GM19238 (cell line): ENCODE measurements around the gene SSX4B.
"Not testable (repeated sequence)": the region's sequence is repeated elsewhere in the genome, so short reads cannot be mapped to it uniquely, and the experiment has no call there.

Source experiments
- DNase-seq: peaks from one replicate; pipeline ENCODE4 v3.0.0; 2011; ENCODE audit warnings: low spot score; ENCODE audit not compliant: insufficient read length

SSX4B gene, protein sequence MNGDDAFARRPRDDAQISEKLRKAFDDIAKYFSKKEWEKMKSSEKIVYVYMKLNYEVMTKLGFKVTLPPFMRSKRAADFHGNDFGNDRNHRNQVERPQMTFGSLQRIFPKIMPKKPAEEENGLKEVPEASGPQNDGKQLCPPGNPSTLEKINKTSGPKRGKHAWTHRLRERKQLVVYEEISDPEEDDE

DNA sequence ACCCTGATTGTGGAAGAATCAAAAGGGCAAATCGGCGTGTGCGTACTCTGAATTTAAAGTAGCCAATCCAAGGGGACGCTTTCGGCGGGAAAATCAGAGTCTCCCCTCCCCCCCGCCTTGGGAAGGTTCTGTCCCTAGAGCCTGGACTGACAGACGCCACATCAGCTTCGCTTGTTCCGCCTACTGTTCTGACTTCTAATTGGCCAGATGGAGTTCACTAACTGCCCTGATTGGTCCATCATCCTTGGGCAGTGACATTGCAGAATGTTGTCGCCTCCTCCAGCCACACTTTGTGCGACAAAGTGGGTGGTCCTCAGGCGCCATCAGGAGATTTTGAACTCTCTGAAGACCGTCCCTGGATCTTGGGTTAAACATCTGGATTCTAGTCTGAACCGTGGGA, at the start of gene SSX4B:
Gene SSX4B (minus strand): TSS at position 101 of the 400 bp plus-strand sequence. CDS start 588 bp downstream, outside the sequence.
- not testable (repeated sequence) for DNase-seq

DNA sequence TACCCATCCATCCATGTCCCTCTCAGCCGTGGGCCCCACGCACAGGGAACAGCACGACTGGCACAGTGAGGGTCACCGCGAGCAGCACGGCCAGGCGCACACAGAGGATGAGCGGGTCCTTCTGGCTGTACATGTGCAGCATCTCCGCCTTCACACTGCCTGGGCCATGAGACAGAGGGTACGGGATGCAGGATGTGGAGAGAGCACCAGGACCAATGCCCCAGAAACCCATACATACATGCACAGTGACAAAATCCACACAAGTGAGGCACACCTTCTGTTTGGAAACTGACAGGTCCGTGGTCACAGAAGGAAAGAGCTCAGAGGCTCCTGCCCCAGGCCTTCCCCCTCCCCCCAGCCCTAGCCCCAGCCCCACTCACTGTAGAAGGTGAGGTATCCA, 48.8 kb upstream of the SSX4B start:
- no peak for DNase-seq

DNA sequence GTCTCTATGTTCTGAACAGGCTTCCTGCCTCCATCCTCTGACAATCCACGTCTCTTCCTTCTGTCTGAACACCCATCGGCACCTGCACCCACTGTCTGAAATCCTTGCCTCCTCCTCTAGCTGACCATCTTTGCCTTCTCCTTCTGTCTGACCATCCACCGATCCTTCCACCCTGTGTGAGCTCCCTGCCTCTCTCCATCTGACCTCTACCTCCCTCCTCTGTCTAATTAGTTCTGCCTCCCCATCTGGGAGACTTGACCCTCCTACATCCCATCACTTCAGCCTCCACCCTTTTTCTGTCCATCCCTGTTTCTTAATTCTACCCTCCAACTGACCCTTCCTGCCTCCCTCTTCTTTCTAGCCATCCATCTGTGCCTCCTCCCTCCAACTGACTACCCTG, 48.3 kb upstream of the SSX4B start:
- no peak for DNase-seq

DNA sequence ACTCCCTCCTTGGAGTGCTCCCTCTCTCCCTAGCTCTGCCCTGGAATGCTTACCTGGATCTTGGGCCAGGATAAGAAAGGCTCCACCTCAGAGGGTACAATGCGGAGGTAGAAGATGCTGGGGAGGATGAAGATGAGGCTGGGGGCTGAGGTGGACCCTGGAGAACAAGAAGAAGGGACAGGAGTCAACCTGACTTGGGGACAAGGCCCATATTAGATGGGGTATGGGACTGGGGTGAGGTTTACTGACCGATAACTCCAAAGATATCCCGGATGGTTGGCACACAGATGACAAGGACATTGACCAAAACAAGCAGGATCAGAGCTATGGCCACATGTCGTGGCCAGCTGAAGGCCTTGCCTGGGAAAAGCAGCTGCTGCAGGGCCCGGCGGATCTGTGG, 47.7 kb upstream of the SSX4B start:
- DNase-seq = no peak

DNA sequence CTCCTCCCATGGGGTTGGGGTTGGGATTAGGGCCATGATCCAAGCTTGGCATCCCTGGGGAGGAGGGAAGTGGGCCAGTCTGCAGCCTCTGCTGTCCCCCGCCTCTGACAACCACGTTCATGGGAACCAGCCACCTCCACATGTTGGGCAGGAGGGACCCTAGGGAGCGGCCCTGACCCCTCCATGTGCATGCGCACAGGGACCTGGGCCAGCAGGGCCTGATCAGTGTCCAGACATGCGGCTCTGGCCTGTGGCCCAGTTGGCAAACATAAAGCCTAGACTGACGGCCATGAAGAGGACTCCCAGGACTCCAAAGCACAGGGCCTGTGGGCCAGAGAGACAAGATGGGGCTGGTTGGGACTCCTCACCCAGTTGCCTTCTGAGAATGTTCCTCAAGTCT, 47.0 kb upstream of the SSX4B start:
- DNase-seq = no peak

DNA sequence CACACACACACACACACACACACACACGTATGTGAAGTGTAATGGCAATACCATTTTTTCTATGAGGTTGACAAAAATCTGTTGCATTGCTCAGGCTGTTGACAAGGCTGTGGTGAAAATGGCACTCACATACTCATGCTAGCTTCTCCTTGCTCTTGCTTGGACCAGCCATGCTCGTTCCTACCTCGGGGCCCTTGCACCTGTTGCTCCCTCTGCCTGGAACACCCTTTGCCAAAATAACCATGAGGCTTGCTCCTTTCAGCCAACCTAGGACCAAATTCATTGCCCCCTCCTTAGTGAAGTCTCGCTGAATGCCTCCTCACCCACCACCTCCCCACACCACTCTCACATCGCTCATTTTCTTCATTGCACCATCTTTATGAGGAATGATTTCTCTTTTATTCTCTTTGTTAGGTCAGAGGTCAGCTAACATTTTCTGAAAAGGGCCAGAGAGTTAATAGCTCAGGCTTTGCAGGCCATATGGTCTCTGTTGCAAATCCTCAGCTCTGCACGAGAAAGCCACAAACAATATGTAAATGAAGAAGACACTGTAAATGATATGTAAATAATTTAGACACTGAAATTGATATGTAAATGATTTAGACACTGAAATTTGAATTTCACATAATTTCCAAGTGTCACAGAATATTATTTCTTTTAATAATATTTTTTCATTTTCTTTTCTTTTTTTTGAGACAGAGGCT, 45.0 kb upstream of the SSX4B start:
- no peak for DNase-seq

DNA sequence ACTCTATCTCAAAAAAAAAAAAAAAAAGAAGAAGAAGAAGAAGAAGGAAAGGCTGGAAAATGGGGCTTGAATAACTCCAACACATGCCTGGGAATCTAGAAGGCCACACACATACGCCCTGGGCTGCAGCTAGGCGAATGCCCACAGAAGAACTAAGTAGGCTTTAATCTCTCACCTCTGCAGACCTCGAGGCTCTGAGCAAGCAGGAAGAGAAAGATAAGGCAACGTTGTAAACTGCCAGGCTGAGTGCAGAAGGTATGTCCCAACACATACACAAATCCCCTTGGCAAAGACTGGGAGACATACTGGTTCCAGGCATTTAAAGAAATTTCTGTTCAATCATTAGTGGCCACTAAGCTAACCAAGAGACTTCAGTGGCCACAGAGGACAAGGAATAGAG, 39.9 kb upstream of the SSX4B start:
- DNase-seq = no peak

DNA sequence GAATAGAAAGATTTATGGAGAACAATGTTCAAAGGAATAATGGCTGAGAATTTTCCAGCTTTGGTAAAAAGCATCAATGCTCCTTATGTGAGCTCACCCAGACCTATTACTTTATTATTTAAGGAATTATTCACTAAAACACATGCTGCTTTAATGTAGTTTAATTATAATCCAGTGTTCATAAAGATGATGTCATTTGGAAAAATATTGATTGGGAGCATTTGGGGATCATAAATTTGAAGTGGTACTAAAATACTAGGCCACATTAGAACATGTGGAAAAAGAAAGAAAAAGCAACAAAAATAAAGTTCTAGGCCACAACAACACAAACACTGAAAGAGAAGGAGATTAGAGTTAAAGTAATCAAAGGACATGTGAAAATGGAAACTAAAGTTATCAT, 38.3 kb upstream of the SSX4B start:
- no peak for DNase-seq

DNA sequence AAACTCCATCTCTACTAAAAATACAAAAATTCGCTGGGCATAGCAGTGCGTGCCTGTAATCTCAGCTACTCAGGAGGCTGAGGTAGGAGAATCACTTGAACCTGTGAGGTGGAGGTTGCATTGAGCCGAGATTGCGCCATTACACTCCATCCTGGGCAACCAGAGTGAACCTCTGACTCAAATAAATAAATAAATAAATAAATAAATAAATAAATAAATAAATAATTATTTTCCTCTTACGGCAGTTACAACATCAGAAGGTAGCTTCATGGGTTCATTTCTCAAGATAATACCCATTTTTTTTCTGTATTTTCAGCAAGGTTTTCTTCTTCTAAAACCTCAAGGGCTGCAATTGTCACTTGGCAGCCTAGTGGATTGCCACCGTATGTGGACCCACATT, 35.4 kb upstream of the SSX4B start:
- not testable (repeated sequence) for DNase-seq

DNA sequence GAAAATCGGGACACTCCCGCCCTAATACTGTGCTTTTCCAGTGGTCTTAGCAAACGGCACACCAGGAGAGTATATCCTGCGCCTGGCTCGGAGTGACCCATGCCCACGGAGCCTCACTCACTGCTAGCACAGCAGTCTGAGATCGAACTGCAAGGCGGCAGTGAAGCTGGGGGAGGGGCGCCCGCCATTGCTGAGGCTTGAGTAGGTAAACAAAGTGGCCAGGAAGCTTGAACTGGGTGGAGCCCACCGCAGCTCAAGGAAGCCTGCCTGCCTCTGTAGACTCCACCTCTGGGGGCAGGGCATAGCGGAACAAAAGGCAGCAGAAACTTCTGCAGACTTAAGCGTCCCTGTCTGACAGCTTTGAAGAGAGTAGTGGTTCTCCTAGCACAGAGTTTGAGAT, 22.0 kb upstream of the SSX4B start:
- not testable (repeated sequence) for DNase-seq

DNA sequence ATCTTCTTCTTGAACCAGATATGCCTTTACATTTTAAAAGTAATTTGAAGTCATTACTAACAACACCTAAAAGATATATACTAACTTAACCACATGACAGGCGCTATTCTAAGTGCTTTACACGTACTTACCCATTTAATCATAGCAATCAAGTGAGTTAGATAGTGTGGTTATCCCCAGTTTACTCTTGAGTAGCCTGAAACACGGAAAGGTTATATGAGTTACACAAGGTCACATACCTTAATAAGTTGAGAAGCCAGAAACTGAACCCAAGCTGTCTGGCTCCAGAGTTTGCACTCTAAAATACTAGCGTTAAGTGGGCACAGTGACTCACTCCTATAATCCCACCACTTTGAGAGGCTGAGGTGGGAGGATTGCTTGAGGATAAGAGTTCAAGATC, 18.4 kb upstream of the SSX4B start:
- DNase-seq = not testable (repeated sequence)

DNA sequence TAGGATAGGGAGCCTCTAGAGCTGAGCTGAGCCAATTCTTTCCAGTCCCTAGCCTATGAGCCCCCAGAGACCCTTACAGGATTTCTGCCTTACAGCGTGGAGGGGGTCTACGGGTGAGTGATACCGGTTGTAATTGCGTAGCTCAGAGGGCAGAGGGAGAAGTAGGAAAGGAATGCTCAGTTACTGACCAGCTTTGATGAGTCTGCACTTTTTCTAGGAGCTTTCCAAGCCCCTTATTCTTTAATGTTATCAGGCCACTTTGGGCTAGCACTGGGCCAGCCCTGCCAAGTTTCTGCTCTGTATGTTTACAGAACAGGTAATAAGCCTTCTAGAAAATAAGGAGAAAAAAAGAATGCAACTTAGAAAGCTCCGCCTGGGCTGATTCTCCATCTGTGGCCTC, 17.8 kb upstream of the SSX4B start:
- DNase-seq = not testable (repeated sequence)

DNA sequence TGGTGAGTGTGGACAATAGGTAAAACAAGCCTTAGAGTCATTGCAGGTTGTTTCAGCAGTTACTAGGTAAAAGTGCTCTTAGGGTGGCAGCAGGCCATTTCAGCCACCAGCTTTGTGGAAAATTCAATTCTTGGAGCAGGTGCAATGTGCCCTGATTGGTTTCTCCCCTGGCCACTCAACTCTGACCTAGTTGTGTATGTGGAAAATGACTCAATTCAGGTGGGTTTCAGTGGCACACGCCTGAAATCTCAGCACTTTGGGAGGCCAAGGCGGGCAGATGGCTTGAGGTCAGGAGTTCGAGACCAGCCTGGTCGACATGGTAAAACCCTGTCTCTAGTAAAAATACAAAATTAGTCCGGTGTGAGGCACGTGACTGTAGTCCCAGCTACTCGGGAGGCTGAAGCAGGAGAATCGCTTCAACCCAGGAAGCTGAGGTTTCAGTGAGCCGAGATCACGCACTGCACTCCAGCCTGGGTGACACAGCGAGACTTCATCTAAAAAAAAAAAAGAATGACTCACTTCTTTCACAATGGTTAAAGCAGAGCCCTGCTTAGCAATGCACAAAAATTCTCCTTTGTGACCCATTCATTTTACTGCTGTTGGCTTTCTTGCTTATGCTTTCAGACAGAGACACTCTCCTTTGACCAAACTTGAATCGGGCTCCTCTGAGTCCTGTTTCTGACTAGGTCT, 15.4 kb upstream of the SSX4B start:
- not testable (repeated sequence) for DNase-seq

DNA sequence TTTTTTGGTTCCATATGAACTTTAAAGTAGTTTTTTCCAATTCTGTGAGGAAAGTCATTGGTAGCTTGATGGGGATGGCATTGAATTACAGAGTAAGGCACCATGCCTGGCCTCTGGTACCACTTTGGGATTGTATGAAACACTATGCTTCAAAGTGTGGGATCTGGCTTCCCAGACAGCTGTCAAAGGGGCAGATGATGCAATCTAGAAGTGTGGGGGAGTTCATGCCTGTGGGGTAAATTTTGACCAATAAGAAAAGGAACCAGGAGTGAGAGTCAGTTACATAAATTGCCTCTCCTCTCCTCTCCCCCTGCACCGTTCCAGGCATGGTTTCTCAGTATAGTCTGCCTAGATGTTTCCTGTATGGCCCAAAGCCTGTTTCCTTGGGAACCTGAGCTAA, 13.9 kb downstream of the SSX4B start:
- not testable (repeated sequence) for DNase-seq

DNA sequence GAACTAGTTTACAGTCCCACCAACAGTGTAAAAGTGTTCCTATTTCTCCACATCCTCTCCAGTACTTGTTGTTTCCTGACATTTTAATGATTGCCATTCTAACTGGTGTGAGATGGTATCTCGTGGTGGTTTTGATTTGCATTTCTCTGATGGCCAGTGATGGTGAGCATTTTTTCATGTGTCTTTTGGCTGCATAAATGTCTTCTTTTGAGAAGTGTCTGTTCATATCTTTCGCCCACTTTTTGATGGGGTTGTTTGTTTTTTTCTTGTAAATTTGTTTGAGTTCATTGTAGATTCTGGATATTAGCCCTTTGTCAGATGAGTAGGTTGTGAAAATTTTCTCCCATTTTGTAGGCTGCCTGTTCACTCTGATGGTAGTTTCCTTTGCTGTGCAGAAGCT, 14.8 kb downstream of the SSX4B start:
- not testable (repeated sequence) for DNase-seq

DNA sequence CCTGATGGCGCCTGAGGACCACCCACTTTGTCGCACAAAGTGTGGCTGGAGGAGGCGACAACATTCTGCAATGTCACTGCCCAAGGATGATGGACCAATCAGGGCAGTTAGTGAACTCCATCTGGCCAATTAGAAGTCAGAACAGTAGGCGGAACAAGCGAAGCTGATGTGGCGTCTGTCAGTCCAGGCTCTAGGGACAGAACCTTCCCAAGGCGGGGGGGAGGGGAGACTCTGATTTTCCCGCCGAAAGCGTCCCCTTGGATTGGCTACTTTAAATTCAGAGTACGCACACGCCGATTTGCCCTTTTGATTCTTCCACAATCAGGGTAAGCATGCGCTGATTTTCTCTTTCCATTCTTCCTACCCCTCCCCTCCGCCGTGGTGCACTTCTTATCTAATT, 28.5 kb downstream of the SSX4B start, which contains the start of gene SSX4:
Gene SSX4 (plus strand): TSS at position 301 of the 400 bp plus-strand sequence. CDS start 515 bp downstream, outside the sequence.
- not testable (repeated sequence) for DNase-seq

DNA sequence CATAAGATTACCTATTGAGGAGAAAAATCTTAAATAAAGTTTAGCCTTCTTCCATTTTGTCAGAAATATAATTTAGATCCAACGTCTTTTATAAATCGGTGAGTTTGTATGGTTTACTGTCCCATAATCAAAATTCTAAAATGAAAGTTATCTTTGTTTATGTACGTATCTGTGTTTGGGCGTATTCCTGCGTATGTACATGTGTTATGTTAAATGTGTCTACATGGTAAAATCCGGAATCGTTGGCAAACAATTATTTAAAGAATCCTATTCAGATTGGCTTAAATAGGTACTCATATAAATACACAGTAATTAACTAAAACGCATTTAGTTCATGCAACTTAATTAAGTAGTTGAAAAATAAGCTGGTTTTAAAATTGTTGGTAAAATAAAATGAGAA, 41.4 kb downstream of the SSX4B start:
- not testable (repeated sequence) for DNase-seq

DNA sequence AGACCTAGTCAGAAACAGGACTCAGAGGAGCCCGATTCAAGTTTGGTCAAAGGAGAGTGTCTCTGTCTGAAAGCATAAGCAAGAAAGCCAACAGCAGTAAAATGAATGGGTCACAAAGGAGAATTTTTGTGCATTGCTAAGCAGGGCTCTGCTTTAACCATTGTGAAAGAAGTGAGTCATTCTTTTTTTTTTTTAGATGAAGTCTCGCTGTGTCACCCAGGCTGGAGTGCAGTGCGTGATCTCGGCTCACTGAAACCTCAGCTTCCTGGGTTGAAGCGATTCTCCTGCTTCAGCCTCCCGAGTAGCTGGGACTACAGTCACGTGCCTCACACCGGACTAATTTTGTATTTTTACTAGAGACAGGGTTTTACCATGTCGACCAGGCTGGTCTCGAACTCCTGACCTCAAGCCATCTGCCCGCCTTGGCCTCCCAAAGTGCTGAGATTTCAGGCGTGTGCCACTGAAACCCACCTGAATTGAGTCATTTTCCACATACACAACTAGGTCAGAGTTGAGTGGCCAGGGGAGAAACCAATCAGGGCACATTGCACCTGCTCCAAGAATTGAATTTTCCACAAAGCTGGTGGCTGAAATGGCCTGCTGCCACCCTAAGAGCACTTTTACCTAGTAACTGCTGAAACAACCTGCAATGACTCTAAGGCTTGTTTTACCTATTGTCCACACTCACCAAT, 43.9 kb downstream of the SSX4B start:
- not testable (repeated sequence) for DNase-seq

DNA sequence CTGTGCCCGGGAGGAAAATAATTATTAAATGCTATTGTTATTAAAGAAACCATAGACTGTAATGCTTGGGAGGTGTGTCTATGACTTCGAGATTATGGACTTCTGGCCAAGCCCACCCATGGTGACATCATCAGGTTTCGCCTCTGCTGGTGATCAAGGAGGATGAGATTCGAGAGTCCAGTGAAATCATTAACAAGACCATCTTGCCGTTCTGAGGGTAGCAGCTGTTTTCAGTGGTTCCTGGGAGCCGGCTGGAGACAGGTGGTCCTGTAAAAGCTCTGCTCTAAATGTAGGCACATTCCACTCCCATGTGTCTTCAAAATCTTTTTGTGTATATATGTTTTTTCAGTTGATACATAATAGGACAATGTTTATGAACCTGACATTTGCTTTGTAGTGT, 52.5 kb downstream of the SSX4B start:
- not testable (repeated sequence) for DNase-seq

DNA sequence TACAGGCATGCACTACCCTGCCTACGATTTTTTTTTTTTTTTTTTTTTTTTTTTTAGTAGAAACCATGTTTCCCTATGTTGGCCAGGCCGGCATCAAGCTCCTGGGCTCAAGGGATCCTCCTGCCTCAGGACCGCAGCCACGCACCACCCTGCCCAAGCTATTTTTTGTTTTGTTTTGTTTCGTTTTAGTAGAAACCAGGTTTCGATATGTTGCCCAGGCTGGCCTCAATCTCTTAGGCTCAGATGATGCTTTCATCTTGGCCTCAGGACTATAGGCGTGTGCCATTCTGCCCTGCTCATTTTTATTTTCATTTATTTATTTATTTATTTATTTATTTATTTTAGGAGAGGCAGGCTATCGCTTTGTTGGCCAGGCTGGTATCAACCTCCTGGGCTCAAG, 54.1 kb downstream of the SSX4B start:
- no peak for DNase-seq

DNA sequence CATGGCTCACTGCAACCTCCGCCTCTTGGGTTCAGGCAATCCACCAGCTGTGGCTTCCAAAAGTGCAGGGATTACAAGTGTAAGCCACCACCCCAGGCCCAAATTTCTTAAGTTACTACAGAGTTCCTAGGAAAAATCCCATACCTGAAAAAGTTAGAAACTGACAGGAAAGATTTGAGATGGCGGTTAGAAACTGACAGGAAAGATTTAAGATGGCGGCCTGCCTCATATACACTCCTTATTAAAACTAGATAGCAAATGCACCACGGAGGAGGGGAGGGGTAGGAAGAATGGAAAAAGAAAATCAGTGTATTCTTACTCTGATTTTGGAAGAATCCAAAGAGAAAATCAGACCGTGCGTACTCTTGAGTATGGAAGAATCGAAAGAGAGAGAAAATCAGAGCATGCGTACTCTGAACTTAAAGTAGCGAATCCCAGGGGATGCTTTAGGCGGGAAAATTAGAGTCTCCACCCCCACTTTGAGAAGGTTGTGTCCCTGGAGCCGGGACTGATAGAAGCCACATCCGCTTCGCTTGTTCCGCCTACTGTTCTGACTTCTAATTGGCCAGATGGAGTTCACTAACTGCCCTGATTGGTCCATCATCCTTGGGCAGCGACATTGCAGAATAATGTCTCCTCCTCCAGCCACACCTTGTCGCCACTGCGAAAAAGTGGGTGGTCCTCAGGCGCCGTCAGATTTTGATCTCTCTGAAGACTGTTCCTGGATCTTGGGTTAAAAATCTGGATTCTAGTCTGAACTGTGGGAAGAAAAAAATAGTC, 55.3 kb downstream of the SSX4B start, which contains the start of gene SSX3:
Gene SSX3 (minus strand): TSS at position 389 of the 780 bp plus-strand sequence. CDS start 1,454 bp downstream, outside the sequence.
- DNase-seq = not testable (repeated sequence)
